ENCODE results near the gene MAP7D3. TPM values are rescaled to one million over a fixed set of nuclear protein-coding genes. Genes with fewer than 3 reads are reported as not detected.

Gene MAP7D3
- total and polyA plus RNA-seq, 9 of the 15 experiments (the other 6 are each of a cell fraction or from before 2014, with no cell fraction given), result 9.4 to 27.7 (median 14.0) TPM

GRCh38 chrX:136195247-136195646 lies 56.0 kb downstream of the MAP7D3 start:
- WGBS (ENCODE audit: insufficient coverage, low coverage, missing lambda C conversion rate), result 10% methylated on average over 4 of the region's 4 CpGs
- BruUV-seq (replicated peaks), result no TSS peak
- Histone ChIP-seq H3K9me3 (replicated peaks; ENCODE audit: control insufficient read depth, insufficient read depth, low read depth, low read length) (no peaks in the 10 kb centered on the region), H3K27ac (ENCODE audit: extremely low read depth, low read depth, low read length) (no peak overlapping the region), H3K36me3 (ENCODE audit: control insufficient read depth, insufficient read depth, low read length) (no peaks in the 10 kb centered on the region), H3K4me3 (no peak overlapping the region), H3K9me1 (ENCODE audit: control insufficient read depth, insufficient read depth, low read length) (no peaks in the 10 kb centered on the region), H3K79me2 (ENCODE audit: control insufficient read depth, insufficient read depth, low read length) (no peaks in the 10 kb centered on the region), H2AFZ (ENCODE audit: low read depth, low read length) (no peak overlapping the region), H3K4me1 (replicated peaks in 1 of 2; ENCODE audit: control insufficient read depth in 2 of 2, insufficient read depth in 2 of 2, low read length in 2 of 2) (no peaks in the 10 kb centered on the region), H4K20me1 (replicated peaks; ENCODE audit: control insufficient read depth, insufficient read depth, low read length) (no peaks in the 10 kb centered on the region), H3K4me2 (ENCODE audit: insufficient read depth, low read length) (no peak overlapping the region), H3K9ac (ENCODE audit: insufficient read depth in 1 of 2, low read depth in 2 of 2, low read length in 2 of 2) (no peak overlapping the region), H3K27me3 (ENCODE audit: control insufficient read depth in 2 of 2, insufficient read depth in 2 of 2, low read length in 2 of 2) (peaks cover 0 to 18% of the 10 kb centered on the region in 2 experiments; a peak in 4 of 5 replicates)
- DNase-seq (ENCODE audit: extremely low read depth in 1 of 4, low spot score in 3 of 4) (no peak), ATAC-seq (no peak), FAIRE-seq (no peak)
- no peak for TF ChIP-seq POLR3G (IDR thresholded peaks at IDR 0.05; ENCODE audit: extremely low read depth, insufficient read length, insufficient replicate concordance)
- no peak for TF ChIP-seq ZNF75A (CRISPR knock-in tag; IDR thresholded peaks at IDR 0.05)
- TF ChIP-seq E2F8 (IDR thresholded peaks at IDR 0.05; ENCODE audit: low read depth, partially characterized antibody), result no peak
- no peak for TF ChIP-seq CLOCK (CRISPR knock-in tag; IDR thresholded peaks at IDR 0.05; ENCODE audit: borderline replicate concordance)
- no peak for TF ChIP-seq BRCA1 (IDR thresholded peaks at IDR 0.05)
- TF ChIP-seq BRCA1 (CRISPR knock-in tag; IDR thresholded peaks at IDR 0.05), result no peak
- CTCF ChIA-PET (ENCODE audit: low intra/inter-chr PET ratio), result no interaction called here
- POLR2A ChIA-PET, result no interaction called here
- intact Hi-C loops (cut with micrococcal nuclease) (no loop called here), in situ Hi-C loops (cut with MboI) (no loop called here)
